ENCODE measurements around the gene DLG5. TPM values are rescaled to one million over a fixed set of nuclear protein-coding genes. Genes with fewer than 3 reads are reported as not detected.
A peak's percentile ranks its signal among the peaks of the same experiment; 100 is the strongest.

DLG5 gene
- 1 to 10 TPM; 3.0 to 4.8 TPM for total RNA-seq

DNA sequence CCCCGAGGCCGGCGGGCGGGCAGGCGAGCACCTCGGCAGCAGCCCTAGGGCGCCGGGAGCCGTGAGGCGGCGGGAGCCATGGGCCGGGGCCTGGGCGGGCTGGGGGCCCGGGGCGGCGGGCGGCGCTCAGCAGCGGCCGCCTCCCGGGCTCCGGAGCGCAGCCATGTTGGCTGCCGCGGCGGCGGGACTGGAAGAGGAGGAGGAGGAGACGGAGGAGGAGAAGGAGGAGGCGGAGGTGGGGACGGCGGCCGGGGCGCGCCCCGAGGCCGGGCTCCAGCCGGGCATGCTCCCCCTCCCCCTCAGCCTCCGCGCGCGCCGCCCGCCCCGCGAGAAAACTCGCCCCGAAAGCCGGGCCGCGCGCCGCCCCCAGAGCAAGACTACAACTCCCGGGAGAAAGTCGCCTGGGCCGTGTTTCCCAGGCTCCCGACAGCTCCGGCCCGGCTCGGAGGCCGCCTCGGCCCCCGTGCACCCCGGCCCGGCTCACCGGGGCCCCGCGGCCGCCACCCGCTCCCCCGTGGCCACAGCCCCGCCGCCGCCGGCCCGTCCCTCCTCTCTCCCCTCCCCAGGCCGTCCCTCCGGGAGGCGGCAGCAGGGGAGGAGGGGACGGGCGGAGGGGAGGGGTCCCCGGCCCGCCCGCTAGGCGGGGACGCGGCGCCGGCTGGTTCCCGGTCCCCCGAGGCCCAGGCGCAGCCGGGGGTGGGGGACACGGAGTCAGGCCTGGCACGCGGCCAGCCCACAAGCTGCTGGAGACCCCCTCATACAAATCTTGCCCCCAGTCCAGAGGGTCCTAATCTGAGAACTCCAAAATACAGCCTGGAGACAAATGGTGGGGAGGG lies at the start of gene DLG5:
DLG5 (minus strand) TSS at position 190 of the 836 bp plus-strand sequence. CDS start 235 bp downstream, outside the sequence.
- CTCF ChIA-PET: interaction anchor here (0.5 kb wide), 1 partner anchor 103 kb away, joined by 3 read pairs; no protein-coding TSS in a partner anchor
- Mint-ChIP-seq H3K27me3 (peaks cover 52% of the 10 kb centered on the region), H3K4me3 (peak within 1 kb of the TSS; percentile 52)

DNA sequence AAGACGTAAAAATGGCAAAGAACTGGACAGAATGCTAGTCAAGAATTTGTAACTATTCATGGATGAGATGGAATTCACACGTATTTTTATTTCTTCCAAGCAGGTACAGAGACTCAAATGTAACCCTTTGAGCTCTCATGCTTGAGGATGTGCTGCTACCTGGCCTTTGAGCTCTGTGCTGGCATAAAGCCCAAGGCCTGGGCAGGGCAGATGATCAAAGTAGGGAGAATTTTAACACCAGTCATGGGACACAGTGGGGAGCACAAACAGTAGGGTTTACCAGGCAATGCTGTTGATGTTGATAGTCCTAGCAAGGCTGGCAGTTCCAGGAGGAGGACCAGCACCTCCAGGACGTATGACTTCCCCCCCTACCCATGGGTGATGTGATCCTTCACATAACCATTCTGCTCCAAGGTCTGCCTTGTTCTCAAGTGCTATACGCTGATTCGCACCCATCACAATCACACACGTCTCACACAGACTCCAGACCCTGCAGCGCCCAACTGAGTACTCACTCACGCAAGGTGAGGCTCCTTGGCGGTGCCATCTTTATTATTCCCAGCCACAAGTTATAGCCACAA lies 48.6 kb upstream of the DLG5 start:
- CTCF ChIA-PET: no interaction called here
- Mint-ChIP-seq H3K4me1 (peaks cover 10% of the 10 kb centered on the region), H3K27me3 (no peaks in the 10 kb centered on the region), H3K9me3 (ENCODE audit: low read depth) (no peaks in the 10 kb centered on the region), H3K4me3 (no peak overlapping the region), H3K27ac (no peak overlapping the region), H3K36me3 (peaks cover 21% of the 10 kb centered on the region)
- ATAC-seq (no peak), DNase-seq (no peak)

More for the DNA sequence above, at the start of gene DLG5:
- Mint-ChIP-seq H3K9me3 (ENCODE audit: low read depth) (no peaks in the 10 kb centered on the region), H3K36me3 (no peaks in the 10 kb centered on the region), H3K27ac (no peak within 1 kb of the TSS), H3K4me1 (peaks cover 11% of the 10 kb centered on the region)
- ATAC-seq (peak; percentile 20), DNase-seq (peak; percentile 42)

DNA sequence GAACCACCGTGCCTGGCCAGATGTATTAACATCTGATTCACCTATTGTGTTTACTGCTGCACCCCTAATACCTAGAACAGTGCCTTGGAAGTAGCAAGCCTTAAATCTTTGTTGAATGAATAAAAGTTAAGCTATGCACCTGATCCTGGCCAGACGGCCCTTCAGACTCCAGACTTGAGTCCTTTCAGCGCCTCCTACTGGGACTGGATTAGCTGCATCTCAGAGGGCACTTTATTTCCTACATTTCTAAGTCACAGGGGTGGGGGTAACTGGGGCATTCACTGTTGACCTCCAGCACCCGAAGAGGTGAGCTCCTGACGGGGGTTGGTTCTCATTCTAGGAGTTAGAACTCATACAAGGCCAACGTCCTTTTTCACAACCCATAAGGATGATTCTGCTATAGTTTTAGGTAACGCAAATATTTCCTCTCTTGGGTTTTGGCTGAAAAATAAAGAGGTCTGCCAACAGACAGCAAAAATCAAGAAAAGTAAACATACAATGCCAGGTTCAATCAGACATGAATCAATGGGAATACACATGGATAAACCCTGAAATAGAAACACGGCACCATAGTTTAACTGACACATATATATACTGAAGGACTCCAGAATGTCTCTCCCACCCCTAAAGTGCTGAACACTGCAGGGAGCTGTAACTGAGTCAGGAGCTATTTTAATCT lies 48.0 kb upstream of the DLG5 start:
- CTCF ChIA-PET: no interaction called here
- Mint-ChIP-seq H3K4me1 (peaks cover 10% of the 10 kb centered on the region), H3K9me3 (ENCODE audit: low read depth) (no peaks in the 10 kb centered on the region), H3K36me3 (peaks cover 15% of the 10 kb centered on the region), H3K27ac (no peak overlapping the region), H3K27me3 (no peaks in the 10 kb centered on the region), H3K4me3 (no peak overlapping the region)
- DNase-seq: no peak
- ATAC-seq: no peak

- no peaks in the 10 kb centered on the region for H3K9me3 Mint-ChIP-seq (ENCODE audit: low read depth)
- H3K36me3 Mint-ChIP-seq: peaks cover 14% of the 10 kb centered on the region
- ATAC-seq (no peak), DNase-seq (no peak)
- peaks cover 10% of the 10 kb centered on the region for H3K4me1 Mint-ChIP-seq
- H3K27me3 Mint-ChIP-seq: no peaks in the 10 kb centered on the region
- no peak overlapping the region for H3K4me3 Mint-ChIP-seq
- CTCF ChIA-PET: no interaction called here
- no peak overlapping the region for H3K27ac Mint-ChIP-seq
These were observed 46.7 kb upstream of the DLG5 start for GRCh38 chr10:77973276-77973675.

- H3K27me3 Mint-ChIP-seq: no peaks in the 10 kb centered on the region
- no peaks in the 10 kb centered on the region for H3K9me3 Mint-ChIP-seq (ENCODE audit: low read depth)
- peaks cover 10% of the 10 kb centered on the region for H3K4me1 Mint-ChIP-seq
- H3K4me3 Mint-ChIP-seq: no peak overlapping the region
- ATAC-seq: no peak
- CTCF ChIA-PET: interaction anchor here (0.7 kb wide), 1 partner anchor 15 kb away, joined by 3 read pairs; no protein-coding TSS in a partner anchor
- no peak overlapping the region for H3K27ac Mint-ChIP-seq
- no peak for DNase-seq
- peaks cover 9% of the 10 kb centered on the region for H3K36me3 Mint-ChIP-seq
These were observed 45.6 kb upstream of the DLG5 start for GRCh38 chr10:77972148-77972547.

GRCh38 chr10:77971804-77972144 lies 45.2 kb upstream of the DLG5 start:
- CTCF ChIA-PET: interaction anchor here (0.7 kb wide), 1 partner anchor 15 kb away, joined by 3 read pairs; no protein-coding TSS in a partner anchor
- Mint-ChIP-seq H3K9me3 (ENCODE audit: low read depth) (no peaks in the 10 kb centered on the region), H3K4me3 (no peak overlapping the region), H3K27me3 (no peaks in the 10 kb centered on the region), H3K36me3 (peaks cover 9% of the 10 kb centered on the region), H3K4me1 (peaks cover 10% of the 10 kb centered on the region), H3K27ac (no peak overlapping the region)
- ATAC-seq: no peak
- no peak for DNase-seq

DNA sequence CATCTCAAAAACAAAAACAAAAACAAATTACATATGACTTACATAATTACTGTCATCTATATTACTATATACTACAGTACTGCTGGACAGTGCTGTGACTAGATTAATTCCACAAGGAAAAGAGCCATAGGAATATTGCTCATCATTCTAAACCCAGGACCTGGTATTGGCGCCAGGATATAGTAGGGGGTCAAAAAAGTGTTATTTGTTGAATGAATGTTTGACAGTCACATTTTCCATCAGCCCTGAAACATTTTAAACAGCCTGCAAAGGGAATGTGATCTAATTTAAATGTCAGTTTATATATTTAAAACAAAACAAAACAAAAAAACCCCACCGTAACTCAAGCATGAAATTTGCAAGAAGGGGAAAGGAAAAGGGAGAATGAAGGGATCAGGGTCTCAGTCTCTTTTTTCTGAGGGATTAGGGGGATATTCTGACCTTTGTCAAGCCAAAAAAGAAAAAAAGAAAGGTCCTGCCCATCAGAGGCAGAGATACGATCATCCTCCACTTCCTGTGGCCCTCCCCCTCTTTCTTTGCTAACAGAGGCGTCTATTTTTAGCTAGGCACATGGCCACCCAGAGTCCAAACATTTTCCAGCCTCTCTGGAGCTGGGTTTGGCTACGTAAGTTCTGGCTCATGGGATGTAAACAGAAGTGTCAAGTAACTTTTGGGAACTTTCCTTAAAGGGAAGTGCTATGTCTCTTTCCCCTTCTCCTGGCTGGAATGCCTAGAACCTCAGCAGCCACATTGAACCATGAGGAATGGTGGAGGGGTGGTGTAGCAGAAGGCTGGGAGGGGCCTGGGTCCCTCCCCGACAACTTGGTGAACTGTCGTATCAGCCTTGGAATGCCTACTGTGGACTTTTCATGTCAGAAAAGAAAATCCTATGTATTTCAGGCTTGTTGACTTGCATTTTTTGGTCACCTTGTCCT lies 44.6 kb upstream of the DLG5 start:
- CTCF ChIA-PET: interaction anchor here (0.7 kb wide), 1 partner anchor 16 kb away, joined by 3 read pairs; no protein-coding TSS in a partner anchor

GRCh38 chr10:77969114-77969513 lies 42.6 kb upstream of the DLG5 start:
- H3K27ac Mint-ChIP-seq: no peak overlapping the region
- CTCF ChIA-PET: no interaction called here
- H3K4me1 Mint-ChIP-seq: peaks cover 10% of the 10 kb centered on the region
- H3K36me3 Mint-ChIP-seq: peaks cover 9% of the 10 kb centered on the region
- H3K27me3 Mint-ChIP-seq: peaks cover 2% of the 10 kb centered on the region
- peaks cover 7% of the 10 kb centered on the region for H3K9me3 Mint-ChIP-seq (ENCODE audit: low read depth)
- no peak overlapping the region for H3K4me3 Mint-ChIP-seq
- ATAC-seq (no peak), DNase-seq (no peak)

More for the DNA sequence above, 44.6 kb upstream of the DLG5 start:
- H3K4me1 Mint-ChIP-seq: peaks cover 10% of the 10 kb centered on the region
- H3K27ac Mint-ChIP-seq: peak overlapping the region; percentile 58
- H3K27me3 Mint-ChIP-seq: no peaks in the 10 kb centered on the region
- H3K9me3 Mint-ChIP-seq (ENCODE audit: low read depth): no peaks in the 10 kb centered on the region
- no peak overlapping the region for H3K4me3 Mint-ChIP-seq
- DNase-seq (peak; percentile 52), ATAC-seq (peak; percentile 53)
- H3K36me3 Mint-ChIP-seq: peaks cover 5% of the 10 kb centered on the region

DNA sequence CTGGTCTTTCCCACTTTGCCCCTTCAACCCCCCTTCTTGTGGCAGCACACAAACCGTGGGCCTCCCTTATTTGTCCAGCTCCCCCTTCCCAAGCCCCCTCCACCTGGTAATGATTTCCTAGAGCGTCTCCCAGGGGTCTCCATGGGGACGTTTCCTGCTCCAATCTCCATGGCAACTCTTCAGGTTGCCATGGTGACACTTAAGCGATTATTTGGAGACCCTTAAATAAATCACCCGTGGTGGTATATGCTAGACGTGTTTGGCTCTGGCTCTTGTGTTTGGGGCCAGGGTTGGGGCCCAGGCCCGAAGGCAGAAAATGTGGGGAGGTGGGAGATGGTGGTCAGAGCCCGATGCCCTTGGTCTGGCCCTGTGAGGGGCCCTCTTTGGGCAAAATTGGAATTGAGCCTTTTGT lies 41.1 kb upstream of the DLG5 start:
- peaks cover 9% of the 10 kb centered on the region for H3K9me3 Mint-ChIP-seq (ENCODE audit: low read depth)
- CTCF ChIA-PET: no interaction called here
- H3K4me3 Mint-ChIP-seq: no peak overlapping the region

GRCh38 chr10:77965294-77965693 lies 38.7 kb upstream of the DLG5 start:
- Mint-ChIP-seq H3K27ac (no peak overlapping the region), H3K9me3 (ENCODE audit: low read depth) (peaks cover 11% of the 10 kb centered on the region), H3K27me3 (peaks cover 2% of the 10 kb centered on the region), H3K4me3 (no peak overlapping the region), H3K4me1 (peaks cover 4% of the 10 kb centered on the region), H3K36me3 (peaks cover 4% of the 10 kb centered on the region)
- DNase-seq (no peak), ATAC-seq (no peak)
- CTCF ChIA-PET: no interaction called here

More for the DNA sequence above, 41.1 kb upstream of the DLG5 start:
- no peak for ATAC-seq
- peaks cover 10% of the 10 kb centered on the region for H3K4me1 Mint-ChIP-seq
- DNase-seq: no peak
- peaks cover 2% of the 10 kb centered on the region for H3K27me3 Mint-ChIP-seq
- H3K36me3 Mint-ChIP-seq: peaks cover 9% of the 10 kb centered on the region
- H3K27ac Mint-ChIP-seq: no peak overlapping the region

DNA sequence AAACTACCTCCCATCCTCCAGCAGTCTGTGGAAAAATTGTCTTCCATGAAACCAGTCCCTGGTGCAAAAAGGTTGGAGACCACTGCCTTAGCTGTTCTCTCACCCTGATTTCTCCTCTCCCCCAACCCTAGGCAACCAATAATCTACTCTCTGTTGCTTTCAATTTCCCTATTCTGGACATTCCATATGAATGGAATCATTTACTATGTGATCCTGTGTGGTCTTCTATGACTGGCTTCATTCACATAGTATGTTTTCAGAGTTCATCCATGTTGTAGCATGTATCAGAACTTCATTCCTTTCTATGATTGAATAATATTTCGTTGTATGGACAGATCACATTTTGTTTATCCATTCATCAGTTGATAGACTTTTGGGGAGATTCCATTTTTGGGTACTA lies 38.3 kb upstream of the DLG5 start:
- ATAC-seq: no peak

GRCh38 chr10:77963901-77964300 lies 37.3 kb upstream of the DLG5 start:
- ATAC-seq (no peak), DNase-seq (no peak)
- Mint-ChIP-seq H3K36me3 (peaks cover 4% of the 10 kb centered on the region), H3K27ac (no peak overlapping the region), H3K9me3 (ENCODE audit: low read depth) (peaks cover 11% of the 10 kb centered on the region), H3K4me1 (peaks cover 4% of the 10 kb centered on the region), H3K27me3 (peaks cover 2% of the 10 kb centered on the region), H3K4me3 (no peak overlapping the region)
- CTCF ChIA-PET: no interaction called here

More for the DNA sequence above, 38.3 kb upstream of the DLG5 start:
- H3K27me3 Mint-ChIP-seq: peaks cover 2% of the 10 kb centered on the region
- no peak overlapping the region for H3K4me3 Mint-ChIP-seq
- no peak overlapping the region for H3K27ac Mint-ChIP-seq
- CTCF ChIA-PET: no interaction called here
- H3K9me3 Mint-ChIP-seq (ENCODE audit: low read depth): peaks cover 11% of the 10 kb centered on the region
- peaks cover 4% of the 10 kb centered on the region for H3K36me3 Mint-ChIP-seq
- H3K4me1 Mint-ChIP-seq: peaks cover 4% of the 10 kb centered on the region
- no peak for DNase-seq

All from activated CD8-positive, alpha-beta memory T cell treated with anti-CD3 and anti-CD28 coated beads, Interleukin-2, amount 10 ng/mL, durations not matched to agents 7 days and 5 days (primary cell).